Measurements from ENCODE around the gene TVP23A. TPM values are rescaled to one million over a fixed set of nuclear protein-coding genes. Genes with fewer than 3 reads are reported as not detected.

The TVP23A gene
- total RNA-seq, 4 donors from 2014 or later = 0.13 to 0.45 TPM; not detected in 2

- H3K4me3 ChIP-seq (replicated peaks in 1 of 3) = no peak overlapping the region
- H3K4me1 ChIP-seq = no peaks in the 10 kb centered on the region
- H3K9me3 ChIP-seq = no peaks in the 10 kb centered on the region
- H3K36me3 ChIP-seq = no peaks in the 10 kb centered on the region
- no peak for DNase-seq
- no peaks in the 10 kb centered on the region for H3K27me3 ChIP-seq
- intact Hi-C loops (cut with DNase I) = no loop called here
- no peak overlapping the region for H3K27ac ChIP-seq
- 69% methylated on average over 6 of the region's 6 CpGs for WGBS, 2 donors
- TF ChIP-seq POLR2A (IDR thresholded peaks at IDR 0.05) (no peak), CTCF (IDR thresholded peaks at IDR 0.05) (no peak)
Measured at GRCh38 chr16:10812312-10813098, 6.1 kb downstream of the TVP23A start.

GRCh38 chr16:10809706-10810105 lies 8.9 kb downstream of the TVP23A start:
- Histone ChIP-seq H3K4me1 (no peaks in the 10 kb centered on the region), H3K36me3 (no peaks in the 10 kb centered on the region), H3K27me3 (no peaks in the 10 kb centered on the region), H3K27ac (no peak overlapping the region), H3K4me3 (replicated peaks in 1 of 3) (no peak overlapping the region), H3K9me3 (no peaks in the 10 kb centered on the region)
- TF ChIP-seq CTCF (IDR thresholded peaks at IDR 0.05) = no peak
- no peak for TF ChIP-seq POLR2A (IDR thresholded peaks at IDR 0.05)
- DNase-seq = no peak
- WGBS, 2 donors = 96 to 97% methylated on average over 3 of the region's 3 CpGs
- intact Hi-C loops (cut with DNase I) = no loop called here

GRCh38 chr16:10808850-10809249 lies 9.7 kb downstream of the TVP23A start:
- Histone ChIP-seq H3K36me3 (no peaks in the 10 kb centered on the region), H3K4me3 (replicated peaks in 1 of 3) (no peak overlapping the region), H3K27me3 (no peaks in the 10 kb centered on the region), H3K27ac (no peak overlapping the region), H3K9me3 (no peaks in the 10 kb centered on the region), H3K4me1 (no peaks in the 10 kb centered on the region)
- DNase-seq = no peak
- intact Hi-C loops (cut with DNase I) = no loop called here
- TF ChIP-seq CTCF (IDR thresholded peaks at IDR 0.05) (no peak), POLR2A (IDR thresholded peaks at IDR 0.05) (no peak)
- 84 to 94% methylated on average over 3 of the region's 3 CpGs for WGBS, 2 donors

GRCh38 chr16:10808218-10808617 lies 10.4 kb downstream of the TVP23A start:
- 80 to 95% methylated on average over 3 of the region's 3 CpGs for WGBS, 2 donors
- no peak overlapping the region for H3K27ac ChIP-seq
- no peak for DNase-seq
- no peaks in the 10 kb centered on the region for H3K27me3 ChIP-seq
- TF ChIP-seq POLR2A (IDR thresholded peaks at IDR 0.05) = no peak
- no peak for TF ChIP-seq CTCF (IDR thresholded peaks at IDR 0.05)
- H3K9me3 ChIP-seq = no peaks in the 10 kb centered on the region
- H3K36me3 ChIP-seq = no peaks in the 10 kb centered on the region
- no peak overlapping the region for H3K4me3 ChIP-seq (replicated peaks in 1 of 3)
- intact Hi-C loops (cut with DNase I) = no loop called here
- H3K4me1 ChIP-seq = no peaks in the 10 kb centered on the region

GRCh38 chr16:10806698-10807097 lies 11.9 kb downstream of the TVP23A start:
- H3K27me3 ChIP-seq = no peaks in the 10 kb centered on the region
- H3K4me1 ChIP-seq = no peaks in the 10 kb centered on the region
- intact Hi-C loops (cut with DNase I) = no loop called here
- H3K27ac ChIP-seq = no peak overlapping the region
- TF ChIP-seq POLR2A (IDR thresholded peaks at IDR 0.05) = no peak
- no peak for TF ChIP-seq CTCF (IDR thresholded peaks at IDR 0.05)
- no peaks in the 10 kb centered on the region for H3K36me3 ChIP-seq
- H3K9me3 ChIP-seq = no peaks in the 10 kb centered on the region
- DNase-seq = no peak
- 91 to 95% methylated on average over 6 of the region's 6 CpGs for WGBS, 2 donors
- H3K4me3 ChIP-seq (replicated peaks in 1 of 3) = no peak overlapping the region
